Measurements from ENCODE around the gene GRIP2.

The GRIP2 gene

DNA sequence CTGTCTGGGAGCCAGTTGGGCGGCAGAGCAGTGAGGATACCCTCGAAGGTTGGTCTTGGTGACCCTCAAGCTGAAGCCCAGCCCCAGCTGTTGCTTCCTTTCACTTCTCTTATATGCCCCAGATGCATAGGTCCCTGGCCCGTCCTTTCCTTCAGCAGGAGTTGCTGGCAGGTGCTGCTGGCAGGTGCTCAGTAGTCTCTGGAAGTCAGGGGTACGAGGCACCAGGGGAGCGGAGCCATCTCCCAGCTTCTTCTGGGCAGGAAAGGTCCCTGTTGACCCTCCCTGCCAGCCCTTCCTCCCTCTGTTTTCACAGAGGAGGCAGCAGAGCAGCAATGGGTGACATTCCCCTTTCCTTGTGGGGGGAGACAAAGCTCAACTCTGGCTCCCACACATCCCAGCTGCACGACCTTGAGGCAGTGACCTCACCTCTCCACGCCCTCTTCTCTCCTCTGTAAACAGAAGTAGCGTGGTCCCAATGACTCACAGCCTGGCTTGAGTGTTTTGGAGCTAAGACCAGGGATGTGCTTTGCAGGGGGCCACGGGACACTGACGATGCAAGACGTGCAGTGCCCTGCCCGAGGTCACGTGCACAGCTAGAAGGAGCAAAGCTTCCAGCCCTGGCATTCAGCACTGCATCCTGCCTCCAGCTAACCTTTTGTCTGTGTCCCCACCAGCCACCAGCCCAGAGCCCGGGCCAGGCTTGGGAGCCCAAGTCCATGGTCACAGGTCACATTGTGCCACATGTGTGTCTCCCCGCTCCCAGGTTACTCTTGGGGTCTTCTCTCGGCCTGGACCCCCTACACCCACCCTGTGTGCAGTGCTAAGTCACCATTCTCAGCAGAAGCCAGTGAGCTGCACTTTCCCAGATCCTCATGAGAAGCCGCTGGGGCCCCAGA is 88.0 kb downstream of the GRIP2 start:
- DNase-seq = no peak
- in situ Hi-C loops (cut with MboI; ENCODE audit: low pct_unique_long_range_greater_than_20kb, low sequenced_read_pairs) = no loop called here

GRCh38 chr3:14450922-14451606 is 89.1 kb downstream of the GRIP2 start:
- DNase-seq = no peak
- in situ Hi-C loops (cut with MboI; ENCODE audit: low pct_unique_long_range_greater_than_20kb, low sequenced_read_pairs) = no loop called here

DNA sequence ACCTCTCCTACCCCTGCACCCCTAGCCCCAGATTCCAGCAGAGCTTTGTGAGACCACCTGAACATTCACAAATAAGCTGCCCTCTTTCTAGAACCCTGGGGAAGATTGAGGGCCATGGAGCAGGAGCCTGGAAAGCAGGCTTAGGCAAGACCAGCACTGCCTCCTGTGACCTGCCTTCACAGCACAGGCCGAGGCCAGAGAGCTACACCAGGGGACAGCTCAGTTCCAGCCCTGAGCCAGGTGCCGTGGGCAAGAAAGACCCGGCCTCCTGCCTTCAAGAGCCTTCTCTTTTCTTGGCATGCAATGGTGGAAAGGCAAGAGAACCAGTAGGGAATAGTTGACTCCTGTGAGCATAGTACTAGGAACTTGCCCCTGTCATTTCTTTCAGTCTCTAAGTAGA is 89.6 kb downstream of the GRIP2 start:
- in situ Hi-C loops (cut with MboI; ENCODE audit: low pct_unique_long_range_greater_than_20kb, low sequenced_read_pairs) = no loop called here

DNA sequence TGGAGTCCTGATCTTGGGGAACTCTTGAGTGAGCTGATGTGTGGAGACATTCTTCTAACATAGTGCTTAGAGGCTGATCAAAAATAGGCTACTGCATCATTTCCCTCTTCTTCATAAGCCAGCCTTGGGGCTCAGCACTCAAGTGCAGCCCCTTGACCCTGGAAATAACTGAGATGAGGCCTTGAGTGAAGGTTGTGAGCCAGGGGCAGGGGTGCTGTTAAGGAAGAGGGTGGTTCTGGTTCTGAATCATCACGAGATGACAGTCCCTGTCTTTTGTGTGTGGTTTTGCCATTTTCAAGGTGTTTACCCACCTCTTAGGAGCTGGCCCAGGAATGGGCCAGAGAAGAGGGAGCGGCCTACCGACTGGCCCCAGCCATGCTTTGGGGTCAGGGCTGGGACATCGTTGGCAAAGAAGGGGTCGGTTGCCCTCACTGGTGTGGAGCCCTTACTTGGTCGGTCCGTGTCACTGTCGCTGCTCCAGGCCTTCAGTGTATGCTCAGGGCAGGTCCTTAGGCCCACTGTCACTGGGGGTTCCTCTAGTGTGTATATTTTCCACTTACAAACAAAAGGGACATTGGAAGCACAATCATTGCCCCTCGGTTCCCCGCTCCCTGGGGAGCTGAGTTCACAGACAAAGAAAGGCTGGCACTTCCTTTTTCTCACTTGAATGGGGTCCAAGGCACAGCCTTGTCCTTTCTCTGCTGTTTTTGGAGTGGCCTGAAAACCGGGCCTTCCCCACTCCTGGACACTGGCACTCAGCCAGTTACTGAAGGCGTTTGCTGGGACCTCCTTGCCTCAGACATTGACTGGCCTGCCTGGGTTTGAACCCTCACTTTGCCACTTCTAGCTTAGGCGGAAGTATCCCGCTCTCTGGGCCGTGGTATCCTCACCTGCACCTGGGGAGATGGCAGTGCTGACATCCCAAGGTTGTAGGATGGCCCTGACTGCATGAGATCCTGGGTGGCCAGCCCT is 91.1 kb downstream of the GRIP2 start:
- no peak for DNase-seq
- in situ Hi-C loops (cut with MboI; ENCODE audit: low pct_unique_long_range_greater_than_20kb, low sequenced_read_pairs) = no loop called here

More for the DNA sequence above, 89.6 kb downstream of the GRIP2 start:
- DNase-seq = no peak

- no peak for DNase-seq
- in situ Hi-C loops (cut with MboI; ENCODE audit: low pct_unique_long_range_greater_than_20kb, low sequenced_read_pairs) = no loop called here
Measured at GRCh38 chr3:14448063-14448462, 92.1 kb downstream of the GRIP2 start.

GRCh38 chr3:14446988-14447570 is 93.1 kb downstream of the GRIP2 start:
- DNase-seq = no peak
- in situ Hi-C loops (cut with MboI; ENCODE audit: low pct_unique_long_range_greater_than_20kb, low sequenced_read_pairs) = no loop called here

- no peak for DNase-seq
- in situ Hi-C loops (cut with MboI; ENCODE audit: low pct_unique_long_range_greater_than_20kb, low sequenced_read_pairs) = no loop called here
Measured at GRCh38 chr3:14445773-14446172, 94.4 kb downstream of the GRIP2 start.

GRCh38 chr3:14444380-14444779 is 95.8 kb downstream of the GRIP2 start:
- no peak for DNase-seq

GRCh38 chr3:14441920-14442300 is 98.2 kb downstream of the GRIP2 start:
- in situ Hi-C loops (cut with MboI; ENCODE audit: low pct_unique_long_range_greater_than_20kb, low sequenced_read_pairs) = no loop called here
- DNase-seq = no peak

More at GRCh38 chr3:14444380-14444779, 95.8 kb downstream of the GRIP2 start:
- in situ Hi-C loops (cut with MboI; ENCODE audit: low pct_unique_long_range_greater_than_20kb, low sequenced_read_pairs) = no loop called here

DNA sequence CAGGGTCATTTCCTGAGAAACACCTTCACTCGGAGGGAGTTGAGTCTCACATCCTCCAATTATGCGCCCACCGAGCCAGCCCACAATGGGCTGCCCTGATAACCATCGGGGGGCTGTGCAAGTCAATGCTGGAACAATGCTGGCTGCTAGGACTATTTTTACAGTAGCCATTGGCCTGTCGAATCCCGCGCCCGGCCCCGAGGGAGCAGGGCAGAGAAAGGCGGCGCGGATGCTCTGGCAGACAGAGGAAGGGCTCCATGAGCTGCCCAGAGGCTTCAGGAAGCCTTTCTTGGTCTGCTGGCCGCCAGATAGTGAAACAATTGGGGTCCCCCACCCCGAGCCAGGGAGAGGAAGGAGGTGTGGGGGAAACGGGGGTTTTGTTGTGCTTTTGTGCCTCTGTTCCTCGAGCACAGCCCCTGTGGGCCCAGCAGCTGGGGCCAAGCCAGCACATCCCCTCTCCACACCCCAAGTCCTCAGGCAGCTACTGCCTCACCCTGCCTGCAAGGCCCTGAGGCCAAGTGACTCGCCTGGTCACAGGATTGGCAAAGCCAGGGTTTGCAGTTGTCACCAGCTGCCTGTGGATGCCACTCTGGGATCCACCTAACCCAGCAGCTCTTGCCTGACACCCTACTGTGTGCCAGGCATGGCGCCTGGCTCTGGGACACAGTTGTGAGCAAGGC is 98.8 kb downstream of the GRIP2 start:
- in situ Hi-C loops (cut with MboI; ENCODE audit: low pct_unique_long_range_greater_than_20kb, low sequenced_read_pairs) = no loop called here

DNA sequence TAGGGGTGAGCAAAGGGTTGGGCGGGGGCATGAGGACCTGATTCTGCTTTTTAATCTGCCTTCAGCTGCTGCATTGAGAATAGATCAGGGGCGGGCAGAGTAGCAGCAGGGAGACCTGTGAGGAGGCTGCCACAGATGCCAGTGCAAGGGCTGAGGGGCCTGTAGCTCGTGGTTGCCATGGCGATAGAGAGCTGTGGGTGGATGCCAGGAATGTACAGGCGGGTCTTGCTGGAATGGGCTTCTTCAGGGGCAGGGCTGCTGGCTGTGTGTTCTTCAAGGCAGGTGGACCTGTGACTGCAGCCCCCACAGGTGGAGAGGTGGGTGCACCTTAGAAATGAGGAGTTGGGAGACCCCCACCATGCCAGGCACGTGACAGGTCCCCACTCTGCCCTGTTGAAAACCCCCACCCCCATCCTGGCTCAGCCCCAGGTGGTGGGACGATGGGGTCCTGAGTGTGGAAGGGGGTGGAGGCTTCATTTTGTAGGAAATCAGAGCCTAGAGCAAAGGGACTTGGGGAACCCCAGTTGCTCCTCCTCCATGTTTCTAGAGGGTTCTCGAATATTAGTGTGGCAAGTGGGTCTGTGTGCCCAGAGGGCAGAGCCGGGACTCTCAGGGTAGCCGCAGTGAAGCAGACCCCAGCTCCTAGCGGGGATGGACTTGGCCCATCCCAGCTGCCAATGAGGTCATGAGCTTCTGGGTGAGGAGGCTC is 99.5 kb downstream of the GRIP2 start:
- no peak for DNase-seq
- in situ Hi-C loops (cut with MboI; ENCODE audit: low pct_unique_long_range_greater_than_20kb, low sequenced_read_pairs) = no loop called here

More for the DNA sequence above, 98.8 kb downstream of the GRIP2 start:
- DNase-seq = no peak

DNA sequence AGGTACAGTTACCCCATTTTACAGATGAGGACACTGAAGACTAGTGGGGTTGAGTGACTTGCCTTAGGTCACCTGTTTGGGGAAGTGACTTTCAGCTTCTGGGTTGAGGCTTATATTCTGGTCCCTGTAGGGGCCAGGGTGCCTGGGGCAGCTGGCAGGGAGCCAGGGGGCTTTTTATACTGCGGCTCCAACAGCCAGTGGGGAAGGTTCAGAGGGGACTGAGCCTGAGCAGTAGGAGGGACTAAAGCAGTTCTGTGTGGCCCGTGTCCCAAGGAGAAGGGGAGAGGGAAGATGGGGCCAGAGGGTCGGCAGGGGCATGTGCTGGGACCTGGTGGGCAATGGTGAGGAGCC is 100.0 kb downstream of the GRIP2 start:
- peak; percentile 57 for DNase-seq
- in situ Hi-C loops (cut with MboI; ENCODE audit: low pct_unique_long_range_greater_than_20kb, low sequenced_read_pairs) = no loop called here

GRCh38 chr3:14439501-14440167 is 100.5 kb downstream of the GRIP2 start:
- in situ Hi-C loops (cut with MboI; ENCODE audit: low pct_unique_long_range_greater_than_20kb, low sequenced_read_pairs) = no loop called here
- peak; percentile 96 for DNase-seq

Measured in KBM-7 (cell line).